DND-41 (cell line): ENCODE measurements around the gene CCDC148.

Source experiments
- EZH2 ChIP-seq: IDR thresholded peaks from 3 replicates; pipeline ENCODE4 v1.6.1; 2012; ENCODE audit warnings: borderline replicate concordance, low read depth, mild to moderate bottlenecking, moderate library complexity, low read length, inconsistent platforms; ENCODE audit not compliant: severe bottlenecking
- TF ChIP-seq, protein P1 (sequence below): IDR thresholded peaks from 2 replicates; pipeline ENCODE4 v1.5.1; 2012; ENCODE audit warnings: borderline replicate concordance, low read length, moderate library complexity, mild to moderate bottlenecking; ENCODE audit not compliant: poor library complexity, severe bottlenecking; ENCODE audit errors: extremely low read depth

DNA sequence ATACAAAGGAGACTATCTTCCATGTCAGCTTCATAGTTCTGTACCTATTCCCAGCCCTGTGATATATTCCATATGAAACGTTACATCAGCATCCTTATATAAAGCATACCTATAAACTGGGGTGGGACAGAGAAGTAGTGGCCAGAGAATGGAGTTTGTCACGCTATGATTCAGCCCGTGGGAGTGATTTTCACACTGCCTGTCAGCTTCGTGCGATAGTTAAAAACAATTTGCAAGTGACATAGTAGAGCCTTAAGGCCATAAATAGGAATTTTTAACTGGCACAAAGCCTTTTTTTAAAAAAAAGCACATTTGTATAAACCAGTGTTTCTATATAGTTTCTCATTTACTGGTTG is 30.4 kb upstream of the CCDC148 start:
- TF ChIP-seq, protein P1, sequence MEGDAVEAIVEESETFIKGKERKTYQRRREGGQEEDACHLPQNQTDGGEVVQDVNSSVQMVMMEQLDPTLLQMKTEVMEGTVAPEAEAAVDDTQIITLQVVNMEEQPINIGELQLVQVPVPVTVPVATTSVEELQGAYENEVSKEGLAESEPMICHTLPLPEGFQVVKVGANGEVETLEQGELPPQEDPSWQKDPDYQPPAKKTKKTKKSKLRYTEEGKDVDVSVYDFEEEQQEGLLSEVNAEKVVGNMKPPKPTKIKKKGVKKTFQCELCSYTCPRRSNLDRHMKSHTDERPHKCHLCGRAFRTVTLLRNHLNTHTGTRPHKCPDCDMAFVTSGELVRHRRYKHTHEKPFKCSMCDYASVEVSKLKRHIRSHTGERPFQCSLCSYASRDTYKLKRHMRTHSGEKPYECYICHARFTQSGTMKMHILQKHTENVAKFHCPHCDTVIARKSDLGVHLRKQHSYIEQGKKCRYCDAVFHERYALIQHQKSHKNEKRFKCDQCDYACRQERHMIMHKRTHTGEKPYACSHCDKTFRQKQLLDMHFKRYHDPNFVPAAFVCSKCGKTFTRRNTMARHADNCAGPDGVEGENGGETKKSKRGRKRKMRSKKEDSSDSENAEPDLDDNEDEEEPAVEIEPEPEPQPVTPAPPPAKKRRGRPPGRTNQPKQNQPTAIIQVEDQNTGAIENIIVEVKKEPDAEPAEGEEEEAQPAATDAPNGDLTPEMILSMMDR = no peak
- TF ChIP-seq EZH2 = no peak
